GM18508 (cell line): ENCODE data around the gene C15orf61.

ENCODE experiments used
- ATAC-seq: cut with Tn5 transposase; IDR thresholded peaks from one replicate; pipeline ENCODE4 v1.9.1; 2021; ENCODE audit warnings: moderate number of reproducible peaks; ENCODE audit not compliant: insufficient read depth, unreplicated experiment

Gene C15orf61

GRCh38 chr15:67521029-67521782, at the start of gene C15orf61:
C15orf61 (plus strand) TSS chr15:67521131; CDS start chr15:67521249, 118 bp downstream.
- ATAC-seq: no peak

- ATAC-seq: no peak
Measured at GRCh38 chr15:67472957-67473356, 48.0 kb upstream of the C15orf61 start.

GRCh38 chr15:67474405-67475110, 46.4 kb upstream of the C15orf61 start:
- no peak for ATAC-seq

GRCh38 chr15:67479781-67480505, 41.0 kb upstream of the C15orf61 start:
- no peak for ATAC-seq

- no peak for ATAC-seq
Measured at GRCh38 chr15:67480741-67481140, 40.2 kb upstream of the C15orf61 start.

- ATAC-seq: no peak
Measured at GRCh38 chr15:67481680-67482079, 39.3 kb upstream of the C15orf61 start.

- no peak for ATAC-seq
Measured at GRCh38 chr15:67495585-67495984, 25.3 kb upstream of the C15orf61 start.

GRCh38 chr15:67501177-67501835, 19.6 kb upstream of the C15orf61 start:
- ATAC-seq: no peak

- no peak for ATAC-seq
Measured at GRCh38 chr15:67501836-67502461, 19.0 kb upstream of the C15orf61 start.

- no peak for ATAC-seq
Measured at GRCh38 chr15:67504056-67504455, 16.9 kb upstream of the C15orf61 start.

GRCh38 chr15:67504796-67505195, 16.1 kb upstream of the C15orf61 start:
- ATAC-seq: no peak

GRCh38 chr15:67505675-67506572, 15.0 kb upstream of the C15orf61 start:
- no peak for ATAC-seq

GRCh38 chr15:67506775-67507747, 13.9 kb upstream of the C15orf61 start:
- no peak for ATAC-seq

GRCh38 chr15:67508407-67508806, 12.5 kb upstream of the C15orf61 start:
- no peak for ATAC-seq

- no peak for ATAC-seq
Measured at GRCh38 chr15:67509918-67510317, 11.0 kb upstream of the C15orf61 start.

- no peak for ATAC-seq
Measured at GRCh38 chr15:67510597-67511190, 10.2 kb upstream of the C15orf61 start.

- ATAC-seq: no peak
Measured at GRCh38 chr15:67511606-67512005, 9.3 kb upstream of the C15orf61 start.

GRCh38 chr15:67512140-67512539, 8.8 kb upstream of the C15orf61 start:
- ATAC-seq: no peak
